Measurements from ENCODE around the gene RNF212.
A peak's percentile ranks its signal among the peaks of the same experiment; 100 is the strongest.
"Not testable (repeated sequence)": the region's sequence is repeated elsewhere in the genome, so short reads cannot be mapped to it uniquely, and the experiment has no call there.

The RNF212 gene, protein sequence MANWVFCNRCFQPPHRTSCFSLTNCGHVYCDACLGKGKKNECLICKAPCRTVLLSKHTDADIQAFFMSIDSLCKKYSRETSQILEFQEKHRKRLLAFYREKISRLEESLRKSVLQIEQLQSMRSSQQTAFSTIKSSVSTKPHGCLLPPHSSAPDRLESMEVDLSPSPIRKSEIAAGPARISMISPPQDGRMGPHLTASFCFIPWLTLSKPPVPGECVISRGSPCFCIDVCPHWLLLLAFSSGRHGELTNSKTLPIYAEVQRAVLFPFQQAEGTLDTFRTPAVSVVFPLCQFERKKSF

DNA sequence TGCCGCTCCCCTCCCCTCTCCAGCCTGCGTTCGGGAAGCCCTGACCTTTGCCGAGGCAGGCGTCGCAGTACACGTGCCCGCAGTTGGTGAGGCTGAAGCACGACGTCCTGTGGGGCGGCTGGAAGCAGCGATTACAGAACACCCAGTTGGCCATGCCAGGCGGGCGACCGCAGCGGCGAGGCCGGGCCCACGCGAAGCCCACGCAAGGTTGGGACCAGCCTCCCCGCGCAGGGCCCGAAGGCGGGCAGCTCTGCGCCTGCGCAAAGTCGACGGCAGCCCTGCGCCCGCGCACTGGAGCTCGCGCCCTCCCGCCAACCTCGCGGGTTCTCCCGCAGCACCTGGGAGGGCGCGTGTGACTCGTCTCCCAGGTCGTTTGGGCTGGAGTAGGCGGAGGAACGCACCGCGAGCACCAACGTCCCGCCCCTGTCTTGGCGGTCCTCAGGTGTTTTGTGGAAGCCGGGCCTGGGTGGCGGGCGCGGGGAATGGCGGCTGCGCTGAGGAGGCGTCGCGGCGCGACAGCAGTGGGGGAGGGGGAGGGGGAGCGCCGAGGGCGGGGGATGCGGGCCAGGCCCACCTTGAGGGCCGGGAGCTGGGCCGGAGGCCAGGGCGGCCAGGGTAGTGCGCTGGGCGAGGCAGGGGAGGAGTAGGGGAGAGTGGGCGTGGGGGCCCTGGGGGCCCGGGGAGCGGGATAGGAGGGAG, at the start of gene RNF212:
Gene RNF212 (minus strand): TSS at position 254 of the 699 bp plus-strand sequence. CDS start 100 bp downstream, at position 154.
- peak; percentile 10 to 43 for DNase-seq

DNA sequence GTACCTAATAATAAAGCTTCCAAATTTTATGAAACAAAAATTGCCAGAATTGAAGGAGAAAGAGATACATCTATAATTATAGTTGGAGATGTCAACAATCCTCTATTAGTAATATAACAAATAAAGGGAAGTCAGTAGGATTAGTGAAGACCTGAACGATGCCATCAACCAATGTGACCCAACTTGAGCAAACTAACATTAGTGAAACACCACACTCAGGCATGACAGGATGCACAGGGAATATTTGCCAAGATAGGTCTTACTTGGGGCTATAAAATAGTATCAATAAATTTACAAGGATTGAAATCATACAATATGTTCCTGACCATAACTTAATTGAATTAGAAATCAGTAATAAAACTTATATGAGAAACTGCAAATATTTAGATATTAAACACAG, 47.0 kb upstream of the RNF212 start:
- DNase-seq: no peak

DNA sequence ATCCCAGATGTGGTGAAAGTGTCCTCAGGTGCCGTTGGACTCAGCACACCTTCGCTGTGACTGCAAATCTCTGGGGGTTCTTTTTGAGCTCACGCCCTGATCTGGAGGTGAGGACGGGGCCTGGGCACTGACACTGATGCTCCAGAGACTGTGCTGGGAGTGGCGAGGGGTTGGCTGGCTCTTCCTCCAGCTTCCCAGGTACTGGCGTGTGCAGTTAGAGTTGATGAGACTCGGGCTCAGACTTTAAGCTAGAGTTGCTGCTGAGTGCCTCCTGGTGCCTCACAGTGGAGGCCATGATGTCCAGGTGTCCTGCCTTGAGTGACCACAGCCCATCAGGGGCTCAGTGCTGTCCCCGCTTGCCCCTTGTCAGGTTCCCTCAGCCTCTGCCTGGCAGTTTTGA, 42.7 kb upstream of the RNF212 start:
- no peak for DNase-seq

DNA sequence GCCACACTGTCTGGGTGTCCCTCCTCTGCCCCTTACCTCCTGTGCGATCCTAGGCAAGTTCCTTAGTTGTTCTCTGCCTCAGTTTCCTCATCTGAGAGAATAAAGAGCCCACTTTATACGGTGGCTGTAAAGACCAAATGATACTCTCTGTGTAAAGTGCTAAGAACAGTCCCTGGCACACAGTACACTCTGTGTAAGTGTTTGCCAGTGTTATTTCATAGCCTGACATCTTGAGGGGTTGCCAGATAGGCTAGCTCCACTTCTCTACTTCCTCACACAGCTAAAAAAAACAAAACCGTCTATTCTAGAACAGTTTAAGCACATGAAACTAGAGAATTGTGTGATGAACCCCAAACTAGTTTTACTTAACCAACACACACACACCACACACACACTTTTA, 42.0 kb upstream of the RNF212 start:
- DNase-seq: no peak

DNA sequence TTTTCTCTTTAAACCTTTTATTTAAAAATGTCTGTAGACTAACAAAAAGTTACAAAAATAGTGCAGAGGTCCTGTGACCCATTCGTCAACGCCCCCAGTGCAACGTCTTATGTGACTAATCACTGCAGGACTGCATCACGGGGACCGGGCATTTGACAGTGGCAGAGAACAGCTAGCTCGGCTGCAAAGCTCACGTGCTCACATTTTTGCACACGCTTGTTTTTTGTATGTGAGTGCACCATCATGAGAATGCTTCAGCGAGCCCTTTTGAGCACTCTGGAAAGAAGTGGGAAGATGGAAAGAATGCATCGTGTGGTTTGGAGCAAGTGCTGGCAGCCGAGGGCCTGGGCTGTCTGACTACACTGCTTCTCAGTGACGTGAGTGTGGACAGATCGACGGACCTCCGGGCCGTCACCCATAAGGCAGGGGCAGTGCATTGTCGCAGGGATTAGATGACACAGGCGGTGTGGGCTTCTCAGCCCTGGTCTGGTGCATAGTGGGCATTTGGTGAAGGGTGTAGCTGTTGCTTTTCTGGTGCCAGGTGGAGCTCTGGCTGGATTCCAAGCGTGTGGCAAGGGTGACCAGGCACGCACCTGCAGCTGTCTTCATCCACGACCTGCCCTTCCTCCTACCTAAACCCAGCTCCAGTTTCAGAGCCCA, 41.3 kb upstream of the RNF212 start:
- DNase-seq: peak in 1 of 2 experiments; percentile 14

DNA sequence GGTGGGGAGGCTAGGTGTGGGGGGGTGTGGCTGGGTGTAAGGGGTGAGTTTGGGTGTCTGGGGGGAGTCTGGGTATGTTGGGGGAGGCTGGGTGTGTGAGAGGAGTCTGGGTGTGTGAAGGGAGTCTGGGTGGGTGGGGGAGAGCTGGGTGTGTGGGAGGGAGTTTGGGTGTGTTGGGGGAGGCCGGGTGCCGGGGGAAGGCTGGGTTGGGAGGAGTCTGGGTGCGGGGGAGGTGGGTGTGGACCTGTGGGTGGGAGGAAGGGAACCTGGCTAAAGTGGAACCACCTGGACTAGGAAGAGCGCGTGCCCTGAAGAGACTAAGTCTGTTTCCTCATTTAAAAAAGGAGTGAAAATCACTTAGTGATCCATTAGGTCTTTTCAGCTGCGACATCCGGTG, 40.8 kb upstream of the RNF212 start:
- DNase-seq: no peak

DNA sequence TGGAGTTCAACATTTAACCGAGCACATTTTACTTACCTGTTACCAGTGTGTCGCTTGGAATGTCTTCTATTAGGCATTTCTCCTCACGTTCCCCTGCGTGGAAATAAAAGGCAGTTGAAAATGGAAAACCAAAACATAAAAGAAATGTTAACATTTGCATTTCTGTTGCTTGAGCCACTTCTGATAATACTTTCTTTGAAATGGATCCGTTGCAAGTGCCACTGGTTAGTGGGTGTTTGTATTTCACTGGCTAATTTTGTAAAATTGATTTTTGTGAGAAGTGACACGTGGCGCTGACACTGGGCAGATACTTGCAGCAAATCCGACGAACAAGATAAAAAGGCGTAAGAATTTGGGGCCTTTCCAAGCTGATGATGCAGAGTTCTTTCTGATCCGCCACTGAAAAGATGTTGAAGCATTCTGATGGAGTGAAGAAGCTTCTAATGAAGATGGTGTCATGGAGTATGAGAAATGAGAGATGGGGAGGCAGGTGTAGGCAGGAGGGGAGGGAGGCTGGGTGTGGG, 40.3 kb upstream of the RNF212 start:
- no peak for DNase-seq

DNA sequence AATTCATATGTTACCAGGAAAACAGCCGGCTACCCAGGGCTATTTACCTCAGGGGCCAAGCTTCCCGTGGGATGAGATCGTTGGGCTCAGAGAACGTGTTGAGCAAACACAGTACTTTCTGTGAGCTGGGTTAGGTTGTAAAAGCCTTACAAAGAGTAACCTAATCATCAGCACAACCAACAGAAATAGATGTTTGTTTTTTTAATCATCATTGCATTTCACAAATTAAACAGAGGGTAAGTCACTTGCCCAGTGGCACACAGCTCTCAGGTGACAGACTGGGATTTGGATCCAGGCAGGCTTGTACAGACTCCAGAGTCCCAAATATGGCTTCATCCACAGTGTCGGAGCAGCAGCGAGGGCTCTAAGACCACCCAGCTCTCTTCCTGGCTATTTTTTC, 38.9 kb upstream of the RNF212 start:
- DNase-seq: peak in 1 of 2 experiments; percentile 47

DNA sequence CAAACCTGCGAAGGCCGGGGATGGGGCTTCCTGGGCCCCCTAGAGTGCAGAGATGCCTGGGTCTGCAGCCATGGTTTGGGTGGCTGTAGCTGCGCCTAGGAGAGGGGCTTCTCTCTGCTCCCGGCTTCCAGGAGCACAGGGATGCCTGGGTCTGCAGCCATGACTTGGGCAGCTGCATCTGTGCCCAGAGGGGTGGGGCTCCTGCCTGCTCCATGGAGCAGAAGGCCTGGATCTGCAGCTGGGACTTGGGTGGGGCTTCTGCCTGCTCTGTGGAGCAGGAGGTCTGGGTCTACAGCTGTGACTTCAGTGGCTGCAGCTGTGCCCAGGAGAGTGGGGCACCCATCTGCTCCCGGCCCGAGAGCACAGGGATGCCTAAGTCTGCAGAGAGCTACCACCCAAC, 38.2 kb upstream of the RNF212 start:
- no peak for DNase-seq

DNA sequence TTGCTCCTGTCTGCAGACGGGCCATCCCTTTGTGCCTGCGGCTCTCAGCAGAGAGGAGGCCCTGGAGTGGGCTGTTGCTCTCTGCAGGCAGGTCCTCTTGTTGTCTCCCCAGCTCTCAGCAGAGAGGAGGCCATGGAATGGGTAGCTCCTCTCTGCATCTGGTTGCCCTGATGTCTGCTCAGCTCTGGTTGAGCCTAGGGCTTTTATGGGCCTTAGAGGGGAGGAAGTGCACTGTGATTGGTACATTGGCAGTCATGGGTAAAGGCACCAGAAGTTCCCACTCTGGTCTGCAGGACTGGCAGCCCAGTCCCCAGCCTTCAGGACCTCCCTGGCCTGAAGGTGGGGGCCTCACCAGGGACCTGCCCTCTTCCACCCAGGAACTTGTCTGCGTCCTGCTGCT, 37.5 kb upstream of the RNF212 start:
- DNase-seq: no peak

DNA sequence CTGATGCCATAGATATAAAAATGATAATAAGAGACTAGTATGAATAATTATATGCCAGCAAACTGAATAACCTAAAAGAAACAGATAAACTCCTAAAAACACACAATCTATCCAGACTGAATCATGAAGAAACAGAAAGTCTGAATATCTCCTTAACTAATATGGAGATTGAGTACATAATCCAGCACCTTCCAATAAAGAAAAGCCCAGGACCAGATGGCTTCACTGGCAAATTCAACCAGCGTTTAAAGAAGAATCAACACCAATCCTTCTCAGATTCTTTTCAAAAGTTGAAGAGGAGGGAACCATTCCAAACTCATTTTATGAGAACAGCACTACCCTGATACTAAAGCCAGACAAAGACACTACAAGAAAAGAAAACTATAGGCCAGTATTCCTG, 26.5 kb upstream of the RNF212 start:
- DNase-seq: no peak

DNA sequence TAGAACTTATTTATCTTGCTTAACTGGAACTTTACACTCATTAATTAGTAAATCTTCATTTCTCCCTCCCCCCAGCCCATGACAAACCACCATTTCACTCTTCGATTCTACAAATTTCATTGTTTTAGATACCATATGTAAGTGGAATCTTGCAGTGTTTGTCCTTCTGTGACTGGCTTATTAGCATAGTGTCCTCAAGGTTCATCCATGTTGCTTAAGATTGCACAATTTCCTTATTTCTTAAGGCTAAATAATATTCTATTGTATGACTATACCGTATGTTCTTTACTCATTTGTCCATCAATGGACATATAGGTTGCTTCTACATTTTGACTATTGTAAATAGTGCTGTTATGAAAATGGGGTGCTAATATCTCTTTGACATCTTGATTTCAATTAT, 24.5 kb upstream of the RNF212 start:
- DNase-seq: no peak

DNA sequence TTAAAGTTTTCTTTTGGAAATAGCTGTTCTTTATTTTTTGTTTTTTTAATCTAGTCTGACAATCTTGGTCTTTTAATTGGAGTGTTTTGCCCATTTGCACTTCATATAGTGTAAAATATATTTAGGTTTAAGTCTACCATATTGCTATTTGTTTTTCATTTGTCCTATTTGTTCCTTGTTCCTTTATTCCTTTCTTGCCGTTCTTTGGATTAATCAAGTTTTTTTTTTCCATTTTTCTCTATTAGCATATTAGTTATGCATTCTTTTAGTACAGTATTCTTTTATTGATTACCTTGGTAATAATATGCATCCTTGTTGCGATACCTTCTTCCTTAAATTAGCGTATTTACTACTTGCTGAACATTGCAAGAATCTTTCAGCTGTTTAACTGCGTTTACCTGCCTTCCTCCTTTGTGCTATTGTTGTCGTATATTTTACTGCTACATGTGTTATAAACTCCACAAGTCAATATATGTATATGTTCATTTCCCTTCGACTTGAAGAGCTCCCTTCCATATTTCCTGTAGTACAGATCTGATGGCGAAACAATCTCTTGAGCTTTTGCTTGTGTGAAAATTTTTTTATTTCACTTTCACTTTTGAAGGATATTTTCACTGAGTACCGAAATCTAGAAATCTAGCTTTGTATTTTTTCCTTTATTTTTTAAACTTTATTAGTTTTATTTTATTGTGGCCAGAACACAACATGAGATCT, 23.9 kb upstream of the RNF212 start:
- no peak for DNase-seq

DNA sequence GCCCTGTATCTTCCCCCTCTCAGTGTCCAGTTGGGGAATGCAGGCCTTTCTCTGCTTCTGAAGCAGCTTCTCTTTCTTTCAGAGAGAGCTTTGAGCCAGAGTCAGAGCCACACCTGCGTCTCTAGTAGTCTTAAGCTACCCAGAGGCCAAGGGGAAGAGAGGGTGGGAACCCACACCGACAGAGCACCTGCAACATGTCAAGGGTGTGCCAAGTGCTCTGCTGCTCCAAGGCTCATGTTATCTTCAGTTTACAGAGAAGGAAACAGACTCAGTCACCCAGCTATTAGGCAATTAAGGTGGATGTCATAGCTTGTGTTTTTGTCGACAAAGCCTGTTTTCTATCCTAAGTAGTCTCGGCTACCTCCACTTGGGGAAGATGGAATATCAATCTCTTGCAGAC, 22.7 kb upstream of the RNF212 start:
- no peak for DNase-seq

DNA sequence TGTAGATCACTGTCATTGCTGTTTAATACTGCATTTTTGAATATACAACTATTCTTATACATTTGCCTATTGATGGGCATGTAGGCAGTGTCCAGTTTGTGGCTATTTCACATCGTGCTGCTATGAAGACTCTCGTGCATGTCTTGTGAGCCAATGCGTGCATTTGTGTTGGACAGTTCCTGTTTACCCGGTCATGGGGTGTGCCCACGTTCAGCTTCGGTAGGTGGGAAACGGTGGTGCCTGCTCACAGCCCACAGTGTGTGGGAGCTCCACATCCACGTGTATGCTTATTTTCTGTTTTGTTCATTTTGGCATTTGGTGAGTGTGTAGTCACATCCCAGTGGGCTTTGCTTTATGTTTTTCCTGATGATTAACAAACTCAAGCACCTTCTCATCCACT, 19.7 kb upstream of the RNF212 start:
- DNase-seq: no peak

DNA sequence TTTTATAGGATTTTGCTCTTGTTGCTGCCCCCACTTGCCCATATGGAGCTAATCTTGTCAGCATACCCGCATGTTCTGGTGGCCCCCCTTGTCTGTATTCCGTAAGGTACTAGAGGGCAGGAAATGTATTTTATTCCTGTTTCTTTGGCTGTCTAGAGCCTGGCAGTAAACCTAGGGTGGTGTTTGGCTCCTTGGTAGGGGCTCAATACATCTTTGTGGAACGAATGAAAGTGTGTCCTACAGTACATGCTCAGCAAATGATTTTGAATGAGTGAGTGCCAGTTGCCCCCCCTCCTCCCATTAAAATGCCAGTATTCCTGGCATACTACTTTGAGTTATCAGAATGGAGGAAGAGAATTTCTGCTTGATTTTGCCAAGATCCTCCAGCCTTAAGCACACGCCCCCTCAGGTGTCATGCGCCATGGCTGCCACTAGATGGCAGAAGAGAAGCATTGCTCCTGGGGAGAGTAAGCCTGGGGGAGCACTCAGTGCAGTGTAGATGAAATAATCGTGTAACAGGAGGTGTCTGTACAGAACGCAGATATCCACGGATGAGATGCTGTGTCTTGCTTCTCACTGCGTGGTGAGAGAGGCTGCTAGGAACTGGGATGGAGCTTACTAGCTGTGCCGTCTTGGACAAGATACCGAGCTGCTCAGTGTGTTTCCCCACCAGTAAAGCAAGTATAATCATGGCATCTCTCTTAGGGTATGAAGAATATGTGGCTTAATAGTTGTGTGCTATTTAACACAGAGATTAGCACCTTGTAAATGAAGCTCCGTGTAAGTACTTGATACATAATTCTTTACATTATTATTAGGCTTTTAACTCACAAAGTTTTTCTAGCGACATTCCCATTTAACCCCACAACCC, 17.2 kb upstream of the RNF212 start:
- DNase-seq: peak; percentile 70 to 71

DNA sequence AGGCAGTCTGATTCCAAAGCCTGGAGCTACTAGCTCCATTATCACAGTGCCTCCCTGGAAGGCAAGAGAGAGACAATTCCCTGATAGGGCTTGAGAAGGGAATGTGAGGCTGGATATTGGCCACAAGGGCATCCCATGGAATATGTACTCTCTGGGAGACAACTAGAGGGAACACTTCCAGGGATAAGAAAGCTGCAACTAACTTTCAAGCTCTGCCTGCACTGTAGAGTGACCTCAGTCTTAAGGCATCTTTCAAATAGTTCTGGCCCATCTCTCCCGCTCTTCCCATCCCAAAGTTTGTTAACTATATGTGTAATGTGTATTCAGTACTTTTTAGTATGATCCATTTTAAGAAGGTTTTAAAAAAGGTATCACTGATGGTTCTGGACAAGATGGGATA, 13.1 kb upstream of the RNF212 start:
- no peak for DNase-seq

DNA sequence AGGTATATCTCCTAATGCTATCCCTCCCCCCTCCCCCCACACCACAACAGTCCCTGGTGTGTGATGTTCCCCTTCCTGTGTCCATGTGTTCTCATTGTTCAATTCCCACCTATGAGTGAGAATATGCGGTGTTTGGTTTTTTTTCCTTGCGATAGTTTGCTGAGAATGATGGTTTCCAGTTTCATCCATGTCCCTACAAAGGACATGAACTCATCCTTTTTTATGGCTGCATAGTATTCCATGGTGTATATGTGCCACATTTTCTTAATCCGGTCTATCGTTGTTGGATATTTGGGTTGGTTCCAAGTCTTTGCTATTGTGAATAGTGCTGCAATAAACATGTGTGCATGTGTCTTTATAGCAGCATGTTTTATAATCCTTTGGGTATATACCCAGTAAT, 12.1 kb upstream of the RNF212 start:
- not testable (repeated sequence) for DNase-seq

DNA sequence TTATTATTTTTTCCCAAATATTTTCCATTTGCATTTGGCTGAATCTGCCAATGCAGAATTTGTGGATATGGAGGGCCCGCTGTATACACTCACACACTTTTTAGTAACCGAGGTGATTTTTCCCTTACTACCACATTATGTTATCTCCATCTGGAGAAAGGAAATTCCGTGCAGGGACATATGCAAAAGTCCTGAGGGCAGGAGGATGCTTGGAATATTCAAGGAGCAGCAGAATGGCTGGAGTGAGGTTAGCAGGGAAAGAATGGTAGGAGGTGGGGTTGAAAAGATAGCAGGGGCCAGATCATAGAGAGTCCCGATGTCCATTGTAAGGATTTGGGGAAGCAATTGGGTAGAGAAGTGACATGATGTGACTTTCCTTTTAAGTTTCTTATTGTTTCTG, 11.5 kb upstream of the RNF212 start:
- no peak for DNase-seq

DNA sequence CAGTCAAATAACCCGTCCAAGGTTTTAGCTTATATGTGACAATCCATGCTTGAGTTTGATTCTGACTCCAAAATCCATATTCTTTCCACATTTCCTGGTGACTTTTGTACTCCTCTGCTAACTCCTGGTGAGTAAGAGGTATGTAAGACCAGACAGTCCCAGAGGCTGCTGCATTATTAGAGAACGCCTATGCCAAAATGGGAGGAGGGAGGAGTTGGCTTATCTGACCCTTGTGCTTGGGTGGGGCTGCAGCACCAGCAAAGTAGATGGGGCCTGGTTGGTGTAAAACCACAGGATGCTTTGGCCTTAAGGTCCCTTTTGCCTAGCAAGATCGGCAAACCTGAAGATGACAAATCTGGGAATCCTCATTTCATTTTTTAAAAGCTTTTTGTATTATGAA, 9.1 kb upstream of the RNF212 start:
- no peak for DNase-seq

DNA sequence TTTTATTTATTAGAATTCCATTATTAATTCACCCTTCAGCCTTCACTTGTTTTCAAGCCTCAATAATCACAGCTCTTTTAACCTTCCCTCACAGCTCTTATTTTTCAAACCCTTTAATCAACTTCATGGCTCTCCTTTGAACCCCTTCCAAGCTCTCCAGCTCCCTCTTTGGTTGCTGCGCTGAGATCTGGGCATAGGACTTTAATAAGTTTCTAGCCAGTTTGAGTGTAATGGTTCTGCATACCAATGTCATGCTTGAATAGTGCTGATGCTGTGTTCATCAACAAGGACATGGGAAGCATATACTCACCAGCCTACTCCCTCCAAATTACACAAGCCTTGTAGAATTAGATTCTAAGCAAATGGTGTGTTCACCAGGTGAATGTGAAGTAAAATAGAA, 3.5 kb upstream of the RNF212 start:
- DNase-seq: no peak
